ENCODE measurements around the gene TEX19.

Gene TEX19, protein sequence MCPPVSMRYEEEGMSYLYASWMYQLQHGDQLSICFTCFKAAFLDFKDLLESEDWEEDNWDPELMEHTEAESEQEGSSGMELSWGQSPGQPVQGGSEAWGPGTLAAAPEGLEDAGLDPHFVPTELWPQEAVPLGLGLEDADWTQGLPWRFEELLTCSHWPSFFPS

DNA sequence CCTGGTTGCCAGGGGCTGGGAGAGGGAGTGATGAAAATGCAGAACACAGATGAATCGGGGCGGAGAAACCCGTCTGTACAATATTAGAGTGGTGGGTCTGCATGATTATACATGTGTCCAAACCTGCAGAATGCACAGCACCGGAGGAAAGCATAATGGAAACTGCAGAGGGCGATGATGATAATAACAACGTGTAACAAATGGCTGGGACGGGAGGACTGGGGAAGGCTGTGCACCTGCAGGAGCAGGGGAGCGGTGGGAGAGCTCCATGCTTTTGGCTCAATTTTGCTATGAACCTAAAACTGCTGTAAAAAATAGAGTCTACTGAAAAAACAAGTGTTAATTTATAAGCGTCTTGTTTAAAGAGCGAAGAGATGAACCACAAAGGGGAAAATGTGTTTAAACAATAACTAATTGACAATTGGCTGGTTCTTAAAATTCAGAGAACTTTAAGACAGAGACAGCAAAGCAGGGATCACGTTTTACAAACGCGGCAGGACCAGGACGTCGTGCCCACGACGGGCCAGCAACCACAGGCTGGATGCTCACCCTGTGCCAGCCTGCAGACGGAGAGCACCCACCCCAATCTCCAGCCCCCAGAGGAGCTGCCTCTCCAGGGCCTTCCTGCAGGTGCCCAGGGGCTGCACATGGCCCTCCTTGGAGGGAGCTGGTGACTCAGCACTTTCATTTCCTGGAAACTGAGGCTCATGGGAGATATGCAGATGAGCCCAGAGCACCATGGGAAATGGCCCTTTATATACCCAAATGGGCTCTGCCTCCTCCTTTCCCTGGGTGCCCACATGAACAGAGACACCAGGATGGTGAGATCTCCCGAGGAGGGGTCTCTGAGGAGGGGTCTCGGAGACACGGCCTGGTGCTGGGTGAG is at the start of gene TEX19:
TSS of gene TEX19 (plus strand) at position 783 of the 886 bp plus-strand sequence. CDS start 2,904 bp downstream, outside the sequence.
- H3K4me3 ChIP-seq = no peak within 1 kb of the TSS
- DNase-seq (ENCODE audit: low spot score) = no peak

DNA sequence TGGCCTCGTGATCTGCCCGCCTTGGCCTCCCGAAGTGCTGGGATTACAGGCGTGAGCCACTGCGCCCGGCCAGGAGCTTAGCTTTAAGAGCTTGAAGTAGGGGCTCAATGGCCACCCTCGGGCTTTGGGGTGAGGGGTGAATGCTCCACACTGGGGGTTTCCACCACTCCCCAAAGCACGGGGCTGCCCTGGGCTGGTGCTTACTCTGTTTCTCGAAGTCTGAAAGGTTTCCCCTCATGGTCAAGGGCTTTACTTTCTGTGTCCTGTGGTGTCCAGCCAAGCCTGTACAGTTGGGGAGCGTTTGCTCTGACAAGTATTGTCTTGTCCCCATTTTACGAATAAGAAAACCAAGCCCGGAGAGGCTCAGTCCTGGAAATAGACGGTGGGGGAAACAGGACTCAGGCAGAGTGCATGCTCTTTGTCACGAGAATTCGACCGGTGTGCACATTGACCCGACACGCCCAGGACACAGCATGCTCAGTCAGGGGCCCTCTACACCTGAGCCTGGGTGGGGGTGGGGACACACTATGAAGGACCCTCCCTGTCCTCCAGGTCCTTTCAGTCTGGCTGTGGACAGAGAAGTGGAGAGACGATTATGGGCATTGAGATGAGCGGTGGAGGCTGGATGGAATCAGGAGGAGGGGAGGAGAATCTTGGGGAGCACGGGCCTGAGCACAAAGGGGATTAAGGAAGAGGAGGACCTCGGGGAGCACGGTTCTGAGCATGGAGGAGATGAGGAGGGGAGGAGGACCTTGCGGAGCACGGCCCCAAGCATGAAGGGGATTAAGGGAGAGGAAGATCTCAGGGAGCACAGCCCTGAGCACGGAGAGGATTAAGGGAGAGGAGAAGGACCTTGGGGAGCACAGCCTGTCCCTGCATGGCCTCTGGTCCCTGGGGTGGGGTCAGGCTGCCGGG is 49.1 kb upstream of the TEX19 start:
- TF ChIP-seq, protein P1, sequence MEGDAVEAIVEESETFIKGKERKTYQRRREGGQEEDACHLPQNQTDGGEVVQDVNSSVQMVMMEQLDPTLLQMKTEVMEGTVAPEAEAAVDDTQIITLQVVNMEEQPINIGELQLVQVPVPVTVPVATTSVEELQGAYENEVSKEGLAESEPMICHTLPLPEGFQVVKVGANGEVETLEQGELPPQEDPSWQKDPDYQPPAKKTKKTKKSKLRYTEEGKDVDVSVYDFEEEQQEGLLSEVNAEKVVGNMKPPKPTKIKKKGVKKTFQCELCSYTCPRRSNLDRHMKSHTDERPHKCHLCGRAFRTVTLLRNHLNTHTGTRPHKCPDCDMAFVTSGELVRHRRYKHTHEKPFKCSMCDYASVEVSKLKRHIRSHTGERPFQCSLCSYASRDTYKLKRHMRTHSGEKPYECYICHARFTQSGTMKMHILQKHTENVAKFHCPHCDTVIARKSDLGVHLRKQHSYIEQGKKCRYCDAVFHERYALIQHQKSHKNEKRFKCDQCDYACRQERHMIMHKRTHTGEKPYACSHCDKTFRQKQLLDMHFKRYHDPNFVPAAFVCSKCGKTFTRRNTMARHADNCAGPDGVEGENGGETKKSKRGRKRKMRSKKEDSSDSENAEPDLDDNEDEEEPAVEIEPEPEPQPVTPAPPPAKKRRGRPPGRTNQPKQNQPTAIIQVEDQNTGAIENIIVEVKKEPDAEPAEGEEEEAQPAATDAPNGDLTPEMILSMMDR (IDR thresholded peaks at IDR 0.05) = no peak
- H3K27ac ChIP-seq = no peak overlapping the region
- no peak for DNase-seq (ENCODE audit: low spot score)

More for the DNA sequence above, at the start of gene TEX19:
- H3K27ac ChIP-seq = no peak within 1 kb of the TSS
- TF ChIP-seq, protein P1 (IDR thresholded peaks at IDR 0.05) = no peak

DNA sequence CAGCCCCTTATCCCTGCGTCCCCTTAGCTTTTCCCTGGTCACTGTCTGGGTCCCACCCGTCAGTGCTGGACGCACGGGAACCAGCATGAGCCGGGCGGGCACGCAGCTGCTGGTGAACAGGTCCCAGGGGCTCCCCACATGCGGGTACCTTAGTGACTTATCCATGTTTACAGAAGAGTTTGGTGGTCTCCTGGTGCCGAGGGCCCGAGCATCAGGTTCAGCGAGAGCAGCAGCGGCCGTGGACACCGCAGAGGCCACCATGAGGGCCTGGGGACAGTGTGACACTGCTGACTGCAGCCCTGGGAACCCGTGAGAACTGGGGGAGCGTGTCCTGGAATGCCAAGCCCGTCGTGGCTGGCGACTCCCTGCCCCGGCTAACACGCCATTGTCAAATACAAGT is 48.2 kb upstream of the TEX19 start:
- DNase-seq (ENCODE audit: low spot score) = no peak
- Histone ChIP-seq H3K27ac (no peak overlapping the region), H3K4me3 (no peak overlapping the region)
- TF ChIP-seq, protein P1 (IDR thresholded peaks at IDR 0.05) = no peak

More for the DNA sequence above, 49.1 kb upstream of the TEX19 start:
- H3K4me3 ChIP-seq = no peak overlapping the region

DNA sequence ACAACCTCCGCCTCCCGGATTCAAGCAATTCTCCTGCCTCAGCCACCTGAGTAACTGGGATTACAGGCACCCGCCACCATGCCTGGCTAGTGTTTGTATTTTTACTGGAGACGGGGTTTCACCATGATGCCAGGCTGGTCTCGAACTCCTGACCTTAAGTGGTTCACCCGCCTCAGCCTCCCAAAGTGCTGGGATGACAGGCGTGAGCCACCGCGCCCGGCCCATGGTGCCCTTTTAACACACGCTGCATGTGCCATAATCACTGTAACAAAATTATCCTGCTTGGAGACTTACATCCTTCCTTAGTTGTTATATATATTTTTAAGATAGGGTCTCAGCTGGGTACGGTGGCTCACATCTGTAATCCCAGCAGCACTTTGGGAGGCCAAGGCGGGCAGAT is 47.1 kb upstream of the TEX19 start:
- TF ChIP-seq, protein P1 (IDR thresholded peaks at IDR 0.05) = no peak
- no peak for DNase-seq (ENCODE audit: low spot score)
- Histone ChIP-seq H3K27ac (no peak overlapping the region), H3K4me3 (no peak overlapping the region)

DNA sequence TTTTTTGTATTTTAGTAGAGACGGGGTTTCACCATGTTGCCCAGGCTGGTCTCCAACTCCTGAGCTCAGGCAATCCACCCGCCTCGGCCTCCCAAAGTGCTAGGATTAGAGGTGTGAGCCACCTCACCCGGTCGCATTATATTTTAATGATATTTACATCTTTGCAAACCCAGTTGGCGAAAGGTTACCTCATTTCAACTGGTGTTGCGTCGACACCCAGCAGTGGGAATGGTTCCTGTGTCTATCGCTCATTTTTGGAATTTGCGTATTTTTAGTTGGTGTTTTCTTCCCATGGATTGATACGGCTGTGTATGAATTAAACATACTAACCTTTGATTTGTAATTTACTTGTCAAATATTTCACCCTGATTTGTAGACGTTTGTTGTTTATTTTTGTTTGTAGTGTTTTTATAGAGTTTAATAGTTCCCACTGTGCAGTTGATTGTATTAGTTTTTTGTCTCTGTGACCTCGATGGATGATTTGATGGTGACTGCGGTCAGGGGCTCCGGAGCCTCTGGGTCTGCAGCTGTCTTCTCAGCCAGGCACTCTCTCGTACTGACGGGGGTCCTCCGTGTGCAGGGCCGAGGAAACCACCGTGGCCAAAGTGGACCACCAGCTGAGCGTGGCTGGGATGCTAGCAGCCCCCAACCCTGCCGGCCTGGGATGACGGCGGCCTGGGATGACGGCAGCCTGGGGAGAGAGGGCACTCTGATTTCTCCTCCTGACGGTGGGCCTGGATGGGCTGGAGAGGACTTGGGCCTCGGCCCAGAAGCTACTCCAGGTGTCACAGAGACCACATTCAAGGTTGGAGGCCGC is 45.6 kb upstream of the TEX19 start:
- Histone ChIP-seq H3K4me3 (no peak overlapping the region), H3K27ac (no peak overlapping the region)
- DNase-seq (ENCODE audit: low spot score) = no peak
- TF ChIP-seq, protein P1 (IDR thresholded peaks at IDR 0.05) = no peak
